Pancreas (tissue), 10 donors: ENCODE measurements around the gene STK17A. TPM values are rescaled to one million over a fixed set of nuclear protein-coding genes. Genes with fewer than 3 reads are reported as not detected.

Experiments
- ATAC-seq, 4 donors: fragments of 200-7000 bp; cut with Tn5 transposase; one replicate each; pipeline versions ENCODE4 v1.8.0 to v1.9.1; 2020; ENCODE audit warnings: mild to moderate bottlenecking in 4 of 4, moderate library complexity in 4 of 4
- DNase-seq, 6 donors: peaks; one replicate each; pipeline ENCODE4 v3.0.0-alpha.2; 2020
- FAIRE-seq: peaks from 2 replicates; lab custom pipeline; 2012; peaks lifted over from hg19 to GRCh38; lab: Jason Lieb, UNC
- H3K27ac ChIP-seq, 4 donors: fragments of 200-600 bp; sonication (generic); 1 replicate in 3 of 4; 2 replicates in 1 of 4; pipeline versions ENCODE4 v1.5.0 to v1.8.0; 2020
- H3K27me3 ChIP-seq, 4 donors: fragments of 200-600 bp; one replicate each; pipeline ENCODE4 v1.8.0; 2021
- H3K36me3 ChIP-seq, 3 donors: fragments of 200-600 bp; sonication (generic) in 1 of 3; one replicate each; pipeline versions ENCODE4 v1.5.0 to v1.8.0; 2020 to 2021
- H3K4me1 ChIP-seq, 3 donors: fragments of 200-600 bp; one replicate each; pipeline ENCODE4 v1.8.0; 2021
- H3K4me3 ChIP-seq, 4 donors: fragments of 200-600 bp; sonication (generic) in 2 of 4; one replicate each; pipeline versions ENCODE4 v1.5.0 to v1.8.0; 2020 to 2021
- H3K9me3 ChIP-seq, 4 donors: fragments of 200-600 bp; one replicate each; pipeline ENCODE4 v1.8.0; 2021
- WGBS, 2 donors: extraction: QIAGEN DNeasy Blood & Tissue Kit; methylation state at CpG; one replicate each; pipeline ENCODE4 v1.1.7; 2013; 5-methylcytosine and 5-hydroxymethylcytosine counted together
- intact Hi-C, 3 donors: fragments of 100-400 bp; cut with DNase I; formaldehyde crosslinking; loops; one replicate each; pipeline versions ENCODE4 v1.11.1 to v1.14.2; 2022
- polyA plus RNA-seq, 2 donors: library from polyadenylated mRNA; stranded (reverse); fragments of 200-250 nt; gene quantifications; one replicate each; pipeline ENCODE4 v1.2.3, GENCODE V29; 2013
- total RNA-seq, 6 donors: library from RNA; stranded (reverse); fragmentation: NEBNext Ultra II Directional in 4 of 6; extraction: Animal tissue kit (Norgen Biotek cat#: 25700) in 4 of 6; gene quantifications; one replicate each; pipeline versions ENCODE4 v1.2.1 to v1.2.4, GENCODE V29; 2021 to 2023
- TF ChIP-seq, protein P1 (sequence below), 4 donors: fragments of 200-600 bp; sonication (generic) in 3 of 4; IDR thresholded peaks; one replicate each; pipeline versions ENCODE4 v1.5.0 to v1.8.0; 2021; ENCODE audit warnings: antibody characterized with exemption in 4 of 4
- donor health status: healthy with polysubstance abuse.
- donor health status: DM: no; HTN: no; CAD: no; lungs with moderate emphysema.
- donor health status: DM: no; HTN: no; CAD: no.
- donor health status: control.
- donor health status: control.
- donor health status: Bipolar disorder and iron deficiency.
- donor health status: DM: yes; HTN: yes; CAD: no.
- donor health status: DM: no; HTN: no; CAD: no.
- donor health status: DM: no; HTN: no; CAD: no.
- donor health status: DM: yes; HTN: yes; CAD: no.

STK17A gene
- total and polyA plus RNA-seq, 8 donors = 7.0 to 19.3 (median 11.2) TPM

- Histone ChIP-seq H3K36me3 (no peaks in the 10 kb centered on the region), H3K27me3 (no peaks in the 10 kb centered on the region), H3K9me3 (no peaks in the 10 kb centered on the region), H3K4me1 (no peaks in the 10 kb centered on the region), H3K4me3 (no peak overlapping the region), H3K27ac (no peak overlapping the region)
- DNase-seq = no peak
- ATAC-seq = no peak
- FAIRE-seq = no peak
- TF ChIP-seq, protein P1, sequence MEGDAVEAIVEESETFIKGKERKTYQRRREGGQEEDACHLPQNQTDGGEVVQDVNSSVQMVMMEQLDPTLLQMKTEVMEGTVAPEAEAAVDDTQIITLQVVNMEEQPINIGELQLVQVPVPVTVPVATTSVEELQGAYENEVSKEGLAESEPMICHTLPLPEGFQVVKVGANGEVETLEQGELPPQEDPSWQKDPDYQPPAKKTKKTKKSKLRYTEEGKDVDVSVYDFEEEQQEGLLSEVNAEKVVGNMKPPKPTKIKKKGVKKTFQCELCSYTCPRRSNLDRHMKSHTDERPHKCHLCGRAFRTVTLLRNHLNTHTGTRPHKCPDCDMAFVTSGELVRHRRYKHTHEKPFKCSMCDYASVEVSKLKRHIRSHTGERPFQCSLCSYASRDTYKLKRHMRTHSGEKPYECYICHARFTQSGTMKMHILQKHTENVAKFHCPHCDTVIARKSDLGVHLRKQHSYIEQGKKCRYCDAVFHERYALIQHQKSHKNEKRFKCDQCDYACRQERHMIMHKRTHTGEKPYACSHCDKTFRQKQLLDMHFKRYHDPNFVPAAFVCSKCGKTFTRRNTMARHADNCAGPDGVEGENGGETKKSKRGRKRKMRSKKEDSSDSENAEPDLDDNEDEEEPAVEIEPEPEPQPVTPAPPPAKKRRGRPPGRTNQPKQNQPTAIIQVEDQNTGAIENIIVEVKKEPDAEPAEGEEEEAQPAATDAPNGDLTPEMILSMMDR (IDR thresholded peaks at IDR 0.05) = no peak
- intact Hi-C loops = no loop called here
Observed at GRCh38 chr7:43546231-43546630, 36.7 kb upstream of the STK17A start.

GRCh38 chr7:43550427-43550826 lies 32.5 kb upstream of the STK17A start:
- no peak overlapping the region for H3K4me3 ChIP-seq
- 91 to 92% methylated on average over 16 of the region's 16 CpGs for WGBS, 2 donors
- H3K27ac ChIP-seq = no peak overlapping the region
- no peaks in the 10 kb centered on the region for H3K4me1 ChIP-seq
- H3K36me3 ChIP-seq = no peaks in the 10 kb centered on the region
- no peaks in the 10 kb centered on the region for H3K9me3 ChIP-seq
- DNase-seq (no peak), ATAC-seq (no peak), FAIRE-seq (no peak)
- H3K27me3 ChIP-seq = no peaks in the 10 kb centered on the region
- intact Hi-C loops = no loop called here
- TF ChIP-seq, protein P1 (IDR thresholded peaks at IDR 0.05) = no peak

- Histone ChIP-seq H3K9me3 (no peaks in the 10 kb centered on the region), H3K4me3 (no peak overlapping the region), H3K36me3 (no peaks in the 10 kb centered on the region), H3K27ac (no peak overlapping the region), H3K27me3 (no peaks in the 10 kb centered on the region), H3K4me1 (no peaks in the 10 kb centered on the region)
- FAIRE-seq (no peak), DNase-seq (no peak), ATAC-seq (no peak)
- intact Hi-C loops = no loop called here
- WGBS, 2 donors = 78 to 86% methylated on average over 8 of the region's 8 CpGs
- TF ChIP-seq, protein P1 (IDR thresholded peaks at IDR 0.05) = no peak
Observed at GRCh38 chr7:43552122-43552521, 30.8 kb upstream of the STK17A start.

GRCh38 chr7:43553999-43554398 lies 28.9 kb upstream of the STK17A start:
- no peaks in the 10 kb centered on the region for H3K36me3 ChIP-seq
- H3K4me3 ChIP-seq = no peak overlapping the region
- ATAC-seq = no peak
- TF ChIP-seq, protein P1 (IDR thresholded peaks at IDR 0.05) = no peak
- intact Hi-C loops = no loop called here
- no peak overlapping the region for H3K27ac ChIP-seq
- H3K27me3 ChIP-seq = no peaks in the 10 kb centered on the region
- DNase-seq = no peak
- 68 to 70% methylated on average over 3 of the region's 3 CpGs for WGBS, 2 donors
- H3K9me3 ChIP-seq = no peaks in the 10 kb centered on the region
- FAIRE-seq = no peak
- no peaks in the 10 kb centered on the region for H3K4me1 ChIP-seq

- ATAC-seq = no peak
- Histone ChIP-seq H3K27me3 (no peaks in the 10 kb centered on the region), H3K4me1 (no peaks in the 10 kb centered on the region), H3K9me3 (no peaks in the 10 kb centered on the region), H3K4me3 (no peak overlapping the region), H3K27ac (no peak overlapping the region), H3K36me3 (no peaks in the 10 kb centered on the region)
- DNase-seq = no peak
- TF ChIP-seq, protein P1 (IDR thresholded peaks at IDR 0.05) = no peak
- 79 to 84% methylated on average over 15 of the region's 15 CpGs for WGBS, 2 donors
- FAIRE-seq = no peak
- intact Hi-C loops = no loop called here
Observed at GRCh38 chr7:43554423-43554822, 28.5 kb upstream of the STK17A start.
